Ishikawa (cell line): ENCODE measurements around the gene KCTD13.

Experiments
- CEBPB ChIP-seq: IDR thresholded peaks from 2 replicates; pipeline ENCODE4 v1.6.1; 2012
- CREB1 ChIP-seq: IDR thresholded peaks from 2 replicates; pipeline ENCODE4 v1.6.1; 2012; ENCODE audit warnings: low read depth
- EGR1 ChIP-seq: IDR thresholded peaks from 2 replicates; pipeline ENCODE4 v1.6.1; 2012
- EP300 ChIP-seq: IDR thresholded peaks from 2 replicates; pipeline ENCODE4 v1.6.1; 2012; ENCODE audit warnings: borderline replicate concordance
- FOXM1 ChIP-seq: IDR thresholded peaks from 2 replicates; pipeline ENCODE4 v1.6.1; 2012; ENCODE audit warnings: low read depth, borderline replicate concordance
- NFIC ChIP-seq: IDR thresholded peaks from 2 replicates; pipeline ENCODE4 v1.6.1; 2012
- RAD21 ChIP-seq: IDR thresholded peaks from 2 replicates; pipeline ENCODE4 v1.6.1; 2012; ENCODE audit warnings: low read depth
- REST ChIP-seq: IDR thresholded peaks from 2 replicates; pipeline ENCODE4 v1.6.1; 2012; ENCODE audit warnings: low read depth, mild to moderate bottlenecking
- TAF1 ChIP-seq: IDR thresholded peaks from 2 replicates; pipeline ENCODE4 v1.6.1; 2012; ENCODE audit warnings: low read depth, mild to moderate bottlenecking
- TCF12 ChIP-seq: IDR thresholded peaks from 2 replicates; pipeline ENCODE4 v1.6.1; 2012; ENCODE audit warnings: low read depth
- TEAD4 ChIP-seq: IDR thresholded peaks from 2 replicates; pipeline ENCODE4 v1.6.1; 2012
- USF1 ChIP-seq: IDR thresholded peaks from 2 replicates; pipeline ENCODE4 v1.6.1; 2012
- YY1 ChIP-seq: IDR thresholded peaks from 2 replicates; pipeline ENCODE4 v1.6.1; 2012; ENCODE audit warnings: low read depth
- ZBTB7A ChIP-seq: IDR thresholded peaks from 2 replicates; pipeline ENCODE4 v1.6.1; 2012; ENCODE audit warnings: low read depth
- TF ChIP-seq, protein P1 (sequence below): IDR thresholded peaks from 2 replicates; pipeline ENCODE4 v1.6.1; 2012

The KCTD13 gene

GRCh38 chr16:29912087-29912486 lies 13.9 kb downstream of the KCTD13 start:
- TF ChIP-seq NFIC: no peak
- TF ChIP-seq YY1: no peak
- TF ChIP-seq CEBPB: no peak
- TF ChIP-seq REST: no peak

DNA sequence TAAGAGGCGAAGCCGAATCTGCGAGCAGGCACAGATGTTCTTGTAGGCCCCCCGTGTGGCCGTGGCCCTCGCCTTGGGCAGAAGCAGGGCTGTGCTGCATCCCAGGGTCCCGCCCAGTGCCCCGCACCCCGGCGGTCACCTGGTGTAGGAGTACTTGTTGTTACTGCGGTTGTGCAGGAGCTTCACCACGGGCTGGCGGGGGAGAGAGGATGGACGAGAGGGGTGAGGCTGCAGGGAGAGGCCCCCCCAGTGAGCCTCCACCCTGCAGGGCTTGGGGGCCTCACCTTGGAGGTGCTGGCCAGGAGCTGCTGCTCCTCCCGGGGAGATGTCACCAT lies 14.4 kb downstream of the KCTD13 start:
- TF ChIP-seq RAD21 (no peak), EGR1 (no peak), ZBTB7A (no peak)

GRCh38 chr16:29910819-29911675 lies 15.0 kb downstream of the KCTD13 start:
- TF ChIP-seq CEBPB (no peak), USF1 (no peak), EP300 (no peak), TCF12 (no peak), YY1 (no peak), TAF1 (no peak)
- TF ChIP-seq, protein P1, sequence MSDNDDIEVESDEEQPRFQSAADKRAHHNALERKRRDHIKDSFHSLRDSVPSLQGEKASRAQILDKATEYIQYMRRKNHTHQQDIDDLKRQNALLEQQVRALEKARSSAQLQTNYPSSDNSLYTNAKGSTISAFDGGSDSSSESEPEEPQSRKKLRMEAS: no peak

- TF ChIP-seq TEAD4: no peak
- no peak for TF ChIP-seq ZBTB7A
- no peak for TF ChIP-seq EGR1
- TF ChIP-seq, protein P1: no peak
- no peak for TF ChIP-seq USF1
- TF ChIP-seq CREB1: no peak
- no peak for TF ChIP-seq CEBPB
- no peak for TF ChIP-seq REST
- no peak for TF ChIP-seq YY1
- TF ChIP-seq NFIC: no peak
- TF ChIP-seq TCF12: no peak
- TF ChIP-seq FOXM1: no peak
Measured at GRCh38 chr16:29909391-29909790, 16.6 kb downstream of the KCTD13 start.

- no peak for TF ChIP-seq EP300
- TF ChIP-seq CREB1: no peak
- TF ChIP-seq, protein P1: no peak
- no peak for TF ChIP-seq NFIC
- TF ChIP-seq EGR1: no peak
Measured at GRCh38 chr16:29908719-29909220, 17.3 kb downstream of the KCTD13 start.

- TF ChIP-seq ZBTB7A: no peak
- TF ChIP-seq TEAD4: no peak
- no peak for TF ChIP-seq FOXM1
- TF ChIP-seq YY1: no peak
- TF ChIP-seq RAD21: no peak
- TF ChIP-seq NFIC: no peak
- no peak for TF ChIP-seq TAF1
Measured at GRCh38 chr16:29907973-29908372, 18.1 kb downstream of the KCTD13 start.
